Measurements from ENCODE around the gene NPR1.
A peak's percentile ranks its signal among the peaks of the same experiment; 100 is the strongest.

NPR1 gene

GRCh38 chr1:153659175-153659534 is 19.3 kb upstream of the NPR1 start:
- Histone ChIP-seq H2AFZ (ENCODE audit: low read length) (peak overlapping the region; percentile 95), H3K9me3 (ENCODE audit: insufficient read depth, low read depth, low read length) (no peaks in the 10 kb centered on the region), H3K4me2 (ENCODE audit: low read depth, low read length, poor library complexity, severe bottlenecking) (peak overlapping the region; percentile 95), H3K4me1 (ENCODE audit: insufficient read depth, low read length, poor library complexity, severe bottlenecking) (no peaks in the 10 kb centered on the region), H3K9ac (ENCODE audit: low read depth, low read length, poor library complexity, severe bottlenecking) (peak overlapping the region; percentile 75), H3K36me3 (ENCODE audit: insufficient read depth, low read length) (peaks cover 33% of the 10 kb centered on the region), H4K20me1 (ENCODE audit: insufficient read depth, low read length, poor library complexity, severe bottlenecking) (peaks cover 36% of the 10 kb centered on the region), H3K27me3 (ENCODE audit: insufficient read depth, low read length, poor library complexity, severe bottlenecking) (no peaks in the 10 kb centered on the region), H3K79me2 (ENCODE audit: insufficient read depth, low read length) (peaks cover 39% of the 10 kb centered on the region), H3K9me2 (replicated peaks; ENCODE audit: low read depth, low read length) (no peaks in the 10 kb centered on the region), H3K4me3 (ENCODE audit: low read length, poor library complexity, severe bottlenecking) (peak overlapping the region; percentile 88), H3F3A (ENCODE audit: low read depth) (peaks cover 24% of the 10 kb centered on the region)
- no peak for TF ChIP-seq EZH2phosphoT487 (IDR thresholded peaks at IDR 0.05; ENCODE audit: borderline replicate concordance)
- TF ChIP-seq CTCF (conservative IDR thresholded peaks at IDR 0.05; ENCODE audit: low read length) = no peak

- H3K4me1 ChIP-seq (ENCODE audit: insufficient read depth, low read length, poor library complexity, severe bottlenecking) = no peaks in the 10 kb centered on the region
- peaks cover 40% of the 10 kb centered on the region for H4K20me1 ChIP-seq (ENCODE audit: insufficient read depth, low read length, poor library complexity, severe bottlenecking)
- H3K36me3 ChIP-seq (ENCODE audit: insufficient read depth, low read length) = peaks cover 38% of the 10 kb centered on the region
- no peaks in the 10 kb centered on the region for H3K27me3 ChIP-seq (ENCODE audit: insufficient read depth, low read length, poor library complexity, severe bottlenecking)
- TF ChIP-seq EZH2phosphoT487 (IDR thresholded peaks at IDR 0.05; ENCODE audit: borderline replicate concordance) = no peak
- TF ChIP-seq CTCF (conservative IDR thresholded peaks at IDR 0.05; ENCODE audit: low read length) = no peak
- H3F3A ChIP-seq (ENCODE audit: low read depth) = peaks cover 24% of the 10 kb centered on the region
- peaks cover 44% of the 10 kb centered on the region for H3K79me2 ChIP-seq (ENCODE audit: insufficient read depth, low read length)
- H3K9me3 ChIP-seq (ENCODE audit: insufficient read depth, low read depth, low read length) = no peaks in the 10 kb centered on the region
- H3K4me3 ChIP-seq (ENCODE audit: low read length, poor library complexity, severe bottlenecking) = peak overlapping the region; percentile 88
- H3K4me2 ChIP-seq (ENCODE audit: low read depth, low read length, poor library complexity, severe bottlenecking) = peak overlapping the region; percentile 95
- no peaks in the 10 kb centered on the region for H3K9me2 ChIP-seq (replicated peaks; ENCODE audit: low read depth, low read length)
- H2AFZ ChIP-seq (ENCODE audit: low read length) = no peak overlapping the region
- H3K9ac ChIP-seq (ENCODE audit: low read depth, low read length, poor library complexity, severe bottlenecking) = peak overlapping the region; percentile 75
Measured at GRCh38 chr1:153659656-153660055, 18.8 kb upstream of the NPR1 start.

- H3K4me3 ChIP-seq (ENCODE audit: low read length, poor library complexity, severe bottlenecking) = no peak overlapping the region
- H3K36me3 ChIP-seq (ENCODE audit: insufficient read depth, low read length) = peaks cover 54% of the 10 kb centered on the region
- no peak overlapping the region for H2AFZ ChIP-seq (ENCODE audit: low read length)
- no peak overlapping the region for H3K9ac ChIP-seq (ENCODE audit: low read depth, low read length, poor library complexity, severe bottlenecking)
- H3K4me2 ChIP-seq (ENCODE audit: low read depth, low read length, poor library complexity, severe bottlenecking) = no peak overlapping the region
- H3K9me3 ChIP-seq (ENCODE audit: insufficient read depth, low read depth, low read length) = no peaks in the 10 kb centered on the region
- H3K79me2 ChIP-seq (ENCODE audit: insufficient read depth, low read length) = peaks cover 60% of the 10 kb centered on the region
- peaks cover 56% of the 10 kb centered on the region for H4K20me1 ChIP-seq (ENCODE audit: insufficient read depth, low read length, poor library complexity, severe bottlenecking)
- TF ChIP-seq EZH2phosphoT487 (IDR thresholded peaks at IDR 0.05; ENCODE audit: borderline replicate concordance) (no peak), CTCF (conservative IDR thresholded peaks at IDR 0.05; ENCODE audit: low read length) (no peak)
- H3K9me2 ChIP-seq (replicated peaks; ENCODE audit: low read depth, low read length) = no peaks in the 10 kb centered on the region
- peaks cover 24% of the 10 kb centered on the region for H3F3A ChIP-seq (ENCODE audit: low read depth)
- no peaks in the 10 kb centered on the region for H3K27me3 ChIP-seq (ENCODE audit: insufficient read depth, low read length, poor library complexity, severe bottlenecking)
- H3K4me1 ChIP-seq (ENCODE audit: insufficient read depth, low read length, poor library complexity, severe bottlenecking) = peaks cover 2% of the 10 kb centered on the region
Measured at GRCh38 chr1:153661111-153661708, 17.3 kb upstream of the NPR1 start.

Data from Loucy (cell line).